Erythroblast (primary cell): Measurements from ENCODE around the gene SQSTM1.
A peak's percentile ranks its signal among the peaks of the same experiment; 100 is the strongest.

Experiments used
- DNase-seq, 2 experiments: peaks; one replicate each; lab custom pipeline; 2025; lab: John Stamatoyannopoulos, UW
- GATA1 ChIP-seq: IDR thresholded peaks from 2 replicates; pipeline ENCODE4 v1.6.1; 2011; ENCODE audit warnings: low read depth, mild to moderate bottlenecking, control low read depth, low read length, moderate library complexity
- POLR2A ChIP-seq: IDR thresholded peaks from 2 replicates; pipeline ENCODE4 v1.6.1; 2011; ENCODE audit warnings: mild to moderate bottlenecking, low read length

SQSTM1 gene

DNA sequence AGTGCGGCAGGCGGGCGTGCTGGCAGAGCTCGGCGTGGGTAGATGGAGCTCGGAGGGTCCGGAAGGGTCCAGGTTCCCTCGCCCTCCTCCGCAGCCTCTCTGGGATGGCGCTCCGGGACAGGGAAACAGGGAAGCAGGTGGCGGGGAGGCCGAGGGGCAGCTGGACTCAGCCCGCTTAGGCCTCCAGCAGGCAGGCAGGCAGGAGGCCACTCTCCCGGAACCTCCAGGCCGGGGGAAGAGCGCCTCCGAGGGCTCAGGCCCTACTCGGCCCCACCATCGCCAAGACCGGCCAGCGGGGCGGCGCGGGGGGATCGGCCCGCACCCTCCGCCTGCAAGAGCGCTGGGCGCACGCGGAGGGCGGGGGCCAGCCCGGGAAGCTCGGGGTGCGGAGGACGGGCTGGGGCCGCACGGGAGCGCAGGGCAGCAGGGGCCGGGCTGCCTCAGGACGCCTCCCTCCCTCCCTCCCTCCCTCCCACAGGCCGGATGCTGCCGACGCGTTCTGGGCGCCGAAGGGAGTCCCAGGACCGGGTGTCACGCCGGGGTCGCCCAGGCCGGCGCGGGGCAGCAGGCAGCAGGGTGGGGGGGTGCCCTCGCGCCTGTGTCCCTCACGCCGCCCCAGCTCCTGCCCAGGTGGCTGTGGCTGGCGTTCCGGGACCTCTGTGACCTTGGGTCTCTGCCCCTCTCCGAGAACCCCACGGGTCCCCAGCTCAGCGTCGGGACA, 15.0 kb upstream of the SQSTM1 start:
- TF ChIP-seq GATA1: no peak
- peak; percentile 14 for TF ChIP-seq POLR2A
- peak; percentile 66 to 72 for DNase-seq

DNA sequence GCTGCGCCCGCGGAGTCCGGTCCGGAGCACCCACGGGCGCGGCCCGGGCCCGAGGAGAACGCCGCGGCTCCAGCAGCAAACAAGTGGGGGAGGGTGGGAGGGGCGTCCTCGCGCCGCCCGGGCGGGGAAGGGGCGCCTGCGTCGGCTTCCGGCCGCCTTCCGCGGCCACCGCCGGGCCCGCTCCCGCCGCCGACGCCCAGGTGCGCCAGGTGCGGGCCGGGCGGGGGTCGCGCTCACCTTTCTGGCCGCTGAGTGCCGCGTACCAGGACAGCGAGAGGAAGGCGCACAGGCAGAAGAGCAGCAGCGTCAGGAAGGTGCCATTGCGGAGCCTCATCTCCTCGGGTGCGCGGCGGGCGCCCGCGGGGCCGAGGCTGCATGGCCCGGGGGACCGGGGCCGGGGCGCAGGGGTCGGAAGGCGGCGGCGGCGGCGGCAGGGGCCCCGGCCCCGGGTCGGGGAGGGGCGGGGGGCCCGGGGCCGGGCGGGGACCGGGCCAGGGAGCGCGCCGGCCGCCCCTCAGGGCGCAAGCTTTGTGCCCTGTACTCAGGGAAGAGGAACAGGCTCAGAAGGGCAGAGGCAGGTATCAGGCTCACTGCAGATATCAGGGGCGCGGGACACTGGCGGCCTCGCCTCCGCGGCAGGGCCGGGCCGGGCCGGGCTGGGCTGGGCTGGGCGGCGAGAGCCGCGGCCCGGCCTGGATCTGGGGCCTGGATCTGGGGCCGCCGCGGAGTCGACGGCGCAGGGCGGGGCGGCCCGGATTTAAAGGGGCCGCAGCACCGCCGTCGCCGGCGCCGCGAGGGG, 14.3 kb upstream of the SQSTM1 start, which contains the start of gene MGAT4B:
Gene MGAT4B (minus strand): TSS at position 617 of the 799 bp plus-strand sequence. CDS start 283 bp downstream, at position 334.
- peak; percentile 88 to 92 for DNase-seq
- TF ChIP-seq POLR2A: peak; percentile 20
- TF ChIP-seq GATA1: no peak

DNA sequence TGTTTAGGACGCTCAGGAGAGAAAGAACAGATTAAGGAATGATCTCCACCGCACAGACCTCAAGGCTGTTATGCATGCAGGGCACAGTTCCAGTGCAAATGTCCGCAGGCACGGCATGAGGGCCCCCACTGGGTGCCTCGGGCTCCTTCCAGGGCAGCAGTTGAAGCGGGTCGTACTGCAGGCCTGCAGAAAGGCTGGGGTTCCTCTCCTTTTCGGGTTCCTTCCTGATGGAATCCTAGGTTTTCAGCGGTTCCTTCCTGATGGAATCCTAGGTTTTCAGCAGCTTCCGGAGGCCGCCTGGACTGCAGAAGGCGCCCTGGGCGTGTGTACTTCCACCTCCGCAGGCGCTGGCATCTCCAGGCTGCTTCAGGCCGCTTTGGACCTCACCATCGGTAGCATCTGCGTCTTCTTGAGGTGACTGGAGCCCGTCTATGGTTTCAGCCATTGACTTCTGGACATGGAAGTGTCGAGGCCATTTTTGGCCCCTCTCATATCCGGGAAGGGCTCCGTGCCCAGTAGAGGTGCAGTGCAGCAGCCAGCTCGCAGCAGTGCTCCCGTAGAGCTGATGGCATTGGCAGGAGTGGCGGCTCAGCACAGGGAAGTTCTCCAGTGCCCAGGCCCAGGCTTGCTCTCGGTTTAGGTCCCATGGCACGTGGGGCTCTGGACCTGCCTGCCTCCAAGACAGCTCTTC, 8.4 kb upstream of the SQSTM1 start:
- TF ChIP-seq POLR2A (no peak), GATA1 (no peak)
- no peak for DNase-seq

DNA sequence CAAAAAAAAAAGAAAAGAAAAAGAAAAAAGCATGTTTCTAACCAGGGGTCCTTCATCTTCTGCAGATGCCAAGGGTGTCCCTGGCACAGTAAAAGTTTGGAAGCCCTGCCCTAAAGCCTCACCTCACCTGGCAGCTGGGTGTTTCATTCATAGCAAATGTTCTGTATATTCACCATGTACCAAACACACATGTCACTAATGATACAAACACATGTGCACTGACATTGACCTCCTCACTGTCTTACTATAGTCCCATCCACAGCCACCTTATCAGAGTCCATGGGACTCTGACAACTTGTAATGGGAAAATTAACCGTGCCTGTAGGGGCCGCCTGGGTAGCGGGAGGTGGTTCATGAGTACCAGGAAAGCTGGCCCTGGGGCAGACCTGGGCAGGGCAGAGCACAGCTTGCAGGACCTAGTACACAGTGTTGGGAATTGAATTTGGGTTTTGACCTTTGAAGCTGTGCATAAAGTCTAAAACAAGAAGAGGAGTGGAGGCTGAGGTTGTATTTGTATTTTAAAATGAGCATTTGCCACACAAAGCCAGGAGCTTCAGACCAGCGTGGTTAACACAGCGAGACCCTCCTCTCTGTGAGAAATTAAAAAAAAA, 7.6 kb upstream of the SQSTM1 start:
- no peak for DNase-seq
- TF ChIP-seq POLR2A (no peak), GATA1 (no peak)

DNA sequence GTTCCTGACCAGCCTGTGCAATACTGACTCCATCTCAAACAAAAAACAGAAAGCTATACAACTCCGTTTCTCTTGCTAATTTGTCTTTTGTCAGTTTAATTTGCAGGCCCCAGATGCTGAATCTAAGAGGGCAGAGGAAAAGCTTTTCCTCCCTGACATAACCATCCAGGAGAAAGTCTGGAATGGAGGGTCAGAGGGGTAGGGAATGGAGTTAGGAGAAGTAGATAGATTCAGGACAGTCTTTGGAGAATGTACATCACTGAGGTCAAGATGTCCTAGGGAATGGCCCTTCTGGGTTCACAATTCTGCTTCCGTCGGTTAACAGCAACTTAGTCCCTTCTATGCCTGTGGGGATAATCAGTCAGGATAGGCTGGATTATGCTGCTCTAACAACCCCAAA, 6.6 kb upstream of the SQSTM1 start:
- DNase-seq: no peak
- no peak for TF ChIP-seq POLR2A
- no peak for TF ChIP-seq GATA1

DNA sequence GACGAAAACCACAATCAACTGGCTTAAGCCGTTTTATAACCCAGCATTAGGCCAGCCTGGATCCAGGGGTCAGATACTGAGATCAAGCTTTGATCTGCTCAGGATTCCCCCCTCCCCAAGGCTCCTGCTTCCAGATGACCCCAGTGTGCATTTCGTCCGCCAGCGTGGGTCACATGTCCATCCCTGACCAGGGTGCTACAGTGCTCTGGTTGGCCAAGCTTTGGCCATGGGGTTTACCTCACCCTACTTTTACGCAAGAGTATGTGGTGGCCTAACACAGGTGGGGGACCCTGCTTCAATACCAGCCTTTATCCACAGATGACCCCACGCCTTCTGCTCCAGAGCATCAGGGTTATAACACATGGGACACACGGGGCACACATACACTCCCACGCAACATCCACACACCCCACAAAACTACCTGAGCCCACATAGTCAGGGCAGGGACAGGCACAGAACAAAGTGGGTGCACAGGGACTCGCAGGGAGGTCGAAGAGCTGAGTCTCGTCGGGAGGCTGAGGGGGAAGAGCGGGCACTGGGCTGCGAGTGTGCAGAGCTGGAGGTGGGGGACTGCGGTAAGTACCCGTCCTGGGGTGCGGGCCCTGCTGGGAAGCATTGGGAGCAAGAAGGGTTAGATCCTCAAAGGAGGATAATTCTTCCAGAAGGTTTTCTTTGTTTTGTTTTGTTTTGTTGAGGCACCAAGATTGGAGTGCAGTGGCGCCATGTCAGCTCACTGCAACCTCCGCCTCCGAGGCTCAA, 5.0 kb upstream of the SQSTM1 start:
- DNase-seq: no peak
- TF ChIP-seq GATA1 (no peak), POLR2A (no peak)

DNA sequence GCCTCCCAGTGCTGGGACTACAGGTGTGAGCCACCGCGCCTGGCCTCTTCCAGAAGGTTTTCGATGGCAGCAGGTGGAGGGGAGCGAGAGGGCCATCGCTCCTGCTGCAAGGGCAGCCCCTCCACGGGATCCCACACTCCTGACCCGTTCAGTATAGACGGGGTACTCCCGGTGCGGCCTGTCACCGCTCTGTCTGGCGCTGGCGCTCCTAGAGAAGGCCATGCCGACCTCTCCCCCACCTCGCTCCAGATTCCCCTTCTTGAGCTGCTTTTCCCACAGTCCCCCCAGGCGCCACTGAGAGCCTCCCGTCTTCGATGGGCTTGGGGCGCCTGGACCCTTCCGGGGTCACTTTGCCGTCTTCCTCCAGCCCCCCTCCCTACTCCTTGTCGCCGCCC, 4.3 kb upstream of the SQSTM1 start:
- TF ChIP-seq POLR2A (no peak), GATA1 (no peak)
- no peak for DNase-seq

DNA sequence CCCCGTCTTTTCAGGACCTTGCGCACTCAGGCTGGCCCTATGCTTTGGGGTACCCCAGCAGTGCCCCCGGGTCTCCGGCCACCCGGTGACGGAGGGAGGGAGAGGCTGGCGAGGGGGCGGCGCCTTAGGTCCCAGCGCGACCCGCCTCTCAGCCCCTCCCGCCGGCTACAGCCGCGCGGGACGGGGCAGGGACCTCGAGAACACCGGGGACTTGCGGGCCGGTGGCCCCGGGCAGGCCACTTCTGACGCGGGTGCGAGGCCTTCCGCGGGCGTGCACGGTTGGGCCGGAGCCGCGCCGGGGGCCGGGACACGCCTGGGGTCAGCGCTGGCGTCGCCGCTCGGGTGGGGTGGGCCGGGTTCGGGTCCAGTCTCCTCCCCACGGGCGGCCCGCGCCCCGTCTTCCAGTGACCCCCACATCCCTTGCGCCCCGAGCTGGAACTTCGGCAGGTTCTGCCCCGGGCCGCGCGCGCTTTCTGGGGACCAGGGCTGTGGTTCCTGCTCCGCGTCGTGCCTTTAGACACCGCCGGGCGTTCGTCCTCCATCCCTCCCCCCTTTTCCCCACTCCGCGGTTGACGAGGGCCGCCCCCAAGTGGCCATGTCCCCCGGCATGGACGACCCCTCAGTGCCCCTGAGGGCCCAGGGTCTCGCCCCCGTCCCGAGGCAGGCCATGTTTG, 3.8 kb upstream of the SQSTM1 start:
- peak; percentile 40 to 55 for DNase-seq
- no peak for TF ChIP-seq GATA1
- TF ChIP-seq POLR2A: no peak

DNA sequence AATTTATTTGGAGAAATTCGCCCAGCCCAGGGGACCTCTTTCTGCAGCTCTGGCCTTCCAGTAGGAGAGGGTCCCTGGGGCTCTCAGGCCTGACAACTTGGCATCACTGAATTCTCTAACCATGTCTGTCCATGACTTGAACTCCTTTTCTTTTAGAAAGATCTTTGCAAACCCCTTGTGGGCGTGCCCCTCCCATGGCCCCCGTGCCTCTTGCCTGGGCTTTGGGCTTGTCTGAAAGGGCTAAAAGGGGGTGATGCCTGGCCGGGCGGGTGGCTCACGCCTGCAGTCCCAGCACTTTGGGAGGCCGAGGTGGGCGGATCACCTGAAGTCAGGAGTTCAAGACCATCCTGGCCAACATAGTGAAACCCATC, 3.2 kb upstream of the SQSTM1 start:
- no peak for DNase-seq
- TF ChIP-seq GATA1: no peak
- no peak for TF ChIP-seq POLR2A

DNA sequence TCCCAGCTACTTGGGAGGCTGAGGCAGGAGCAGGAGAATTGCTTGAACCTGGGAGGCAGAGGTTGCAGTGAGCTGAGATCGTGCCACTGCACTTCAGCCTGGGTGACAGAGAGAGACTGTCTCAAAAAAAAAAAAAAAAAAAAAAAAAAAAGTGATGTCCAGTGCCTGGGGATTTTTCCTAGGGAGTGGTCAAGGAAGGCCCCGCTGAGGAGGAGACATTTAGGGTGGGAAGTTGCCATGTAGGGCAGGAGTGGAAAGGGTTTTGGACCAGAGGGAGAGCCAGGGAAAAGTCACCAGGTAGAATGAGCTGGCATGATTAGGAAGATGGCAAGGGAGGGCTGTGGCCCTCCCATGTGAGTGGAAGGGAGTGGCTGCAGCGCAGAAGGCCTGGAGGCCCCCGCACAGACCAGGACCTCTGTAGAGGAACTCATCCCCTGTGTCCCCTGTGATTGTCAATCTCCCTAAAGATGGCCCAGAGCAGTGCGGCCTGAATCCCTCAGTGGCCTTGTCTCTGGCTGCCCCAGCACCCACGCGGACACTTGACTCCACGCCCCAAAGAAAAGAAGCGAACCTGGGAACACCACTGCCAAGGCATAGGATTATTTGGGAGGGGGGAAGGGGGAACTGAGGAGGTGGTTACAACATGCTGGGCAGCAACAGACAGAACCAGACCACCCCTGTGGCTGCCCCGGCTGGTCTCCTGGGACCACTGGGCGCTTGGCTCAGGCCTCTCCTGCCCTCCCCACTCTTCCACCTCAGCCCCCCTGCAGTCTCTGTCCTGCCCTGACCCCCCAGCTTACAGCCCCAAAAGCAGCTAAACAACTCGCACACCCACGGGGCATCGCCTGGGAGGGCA, 2.6 kb upstream of the SQSTM1 start:
- DNase-seq: peak; percentile 26 to 48
- TF ChIP-seq POLR2A: no peak
- TF ChIP-seq GATA1: no peak

DNA sequence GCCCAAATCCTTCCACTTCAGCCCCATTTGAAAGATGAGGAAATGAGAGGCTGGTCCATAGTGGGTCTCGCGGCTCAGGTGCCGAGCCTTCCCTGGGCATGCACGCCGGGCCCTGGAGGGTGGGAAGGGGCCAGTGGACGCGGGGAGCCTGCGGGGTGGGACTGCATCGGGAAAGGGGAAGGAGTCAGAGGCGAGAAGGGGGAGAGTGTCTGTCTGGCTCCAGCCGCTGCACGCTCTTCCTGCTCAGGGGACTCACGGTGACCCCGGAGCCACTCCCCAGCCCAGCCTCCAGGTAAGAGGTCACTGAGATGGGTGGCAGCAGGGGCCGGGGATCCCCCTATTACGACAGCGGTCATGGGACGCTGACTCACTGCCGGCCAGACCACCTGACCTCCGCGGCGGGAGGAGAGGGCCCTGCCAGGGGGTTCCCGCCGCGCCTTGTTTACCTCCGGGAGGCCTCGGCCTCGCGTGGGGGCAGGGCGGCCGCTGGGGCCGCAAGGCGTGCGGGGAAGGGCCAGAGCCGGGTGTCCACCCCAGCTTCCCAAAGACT, 1.9 kb upstream of the SQSTM1 start:
- TF ChIP-seq POLR2A: peak; percentile 19
- no peak for TF ChIP-seq GATA1
- peak; percentile 87 to 89 for DNase-seq
